HG02571 (cell line): ENCODE data around the gene RIN3.

ENCODE experiments used
- ATAC-seq: cut with Tn5 transposase; IDR thresholded peaks from one replicate; pipeline ENCODE4 v1.9.1; 2021; ENCODE audit warnings: mild to moderate bottlenecking, moderate library complexity; ENCODE audit not compliant: unreplicated experiment

Gene RIN3

GRCh38 chr14:92590941-92591340 lies 77.4 kb downstream of the RIN3 start:
- ATAC-seq = no peak

GRCh38 chr14:92591346-92591745 lies 77.8 kb downstream of the RIN3 start:
- no peak for ATAC-seq

- no peak for ATAC-seq
Observed at GRCh38 chr14:92595267-92595666, 81.7 kb downstream of the RIN3 start.

GRCh38 chr14:92596331-92596907 lies 82.8 kb downstream of the RIN3 start:
- ATAC-seq = no peak

- no peak for ATAC-seq
Observed at GRCh38 chr14:92597906-92598905, 84.6 kb downstream of the RIN3 start.

GRCh38 chr14:92599811-92600210 lies 86.2 kb downstream of the RIN3 start:
- no peak for ATAC-seq

- no peak for ATAC-seq
Observed at GRCh38 chr14:92600318-92601053, 86.9 kb downstream of the RIN3 start.

- ATAC-seq = no peak
Observed at GRCh38 chr14:92601131-92601710, 87.6 kb downstream of the RIN3 start.

- ATAC-seq = no peak
Observed at GRCh38 chr14:92601757-92602417, 88.3 kb downstream of the RIN3 start.

GRCh38 chr14:92603309-92604242 lies 90.0 kb downstream of the RIN3 start:
- ATAC-seq = no peak

- ATAC-seq = no peak
Observed at GRCh38 chr14:92605274-92605940, 91.8 kb downstream of the RIN3 start.

- no peak for ATAC-seq
Observed at GRCh38 chr14:92607251-92607650, 93.7 kb downstream of the RIN3 start.

GRCh38 chr14:92607702-92608429 lies 94.3 kb downstream of the RIN3 start:
- no peak for ATAC-seq

- ATAC-seq = no peak
Observed at GRCh38 chr14:92609955-92610354, 96.4 kb downstream of the RIN3 start.

GRCh38 chr14:92610849-92611271 lies 97.3 kb downstream of the RIN3 start:
- no peak for ATAC-seq

- ATAC-seq = no peak
Observed at GRCh38 chr14:92613008-92613658, 99.6 kb downstream of the RIN3 start.

GRCh38 chr14:92613681-92614260 lies 100.2 kb downstream of the RIN3 start:
- no peak for ATAC-seq
